Measurements from ENCODE around the gene INPP5A.

INPP5A gene

DNA sequence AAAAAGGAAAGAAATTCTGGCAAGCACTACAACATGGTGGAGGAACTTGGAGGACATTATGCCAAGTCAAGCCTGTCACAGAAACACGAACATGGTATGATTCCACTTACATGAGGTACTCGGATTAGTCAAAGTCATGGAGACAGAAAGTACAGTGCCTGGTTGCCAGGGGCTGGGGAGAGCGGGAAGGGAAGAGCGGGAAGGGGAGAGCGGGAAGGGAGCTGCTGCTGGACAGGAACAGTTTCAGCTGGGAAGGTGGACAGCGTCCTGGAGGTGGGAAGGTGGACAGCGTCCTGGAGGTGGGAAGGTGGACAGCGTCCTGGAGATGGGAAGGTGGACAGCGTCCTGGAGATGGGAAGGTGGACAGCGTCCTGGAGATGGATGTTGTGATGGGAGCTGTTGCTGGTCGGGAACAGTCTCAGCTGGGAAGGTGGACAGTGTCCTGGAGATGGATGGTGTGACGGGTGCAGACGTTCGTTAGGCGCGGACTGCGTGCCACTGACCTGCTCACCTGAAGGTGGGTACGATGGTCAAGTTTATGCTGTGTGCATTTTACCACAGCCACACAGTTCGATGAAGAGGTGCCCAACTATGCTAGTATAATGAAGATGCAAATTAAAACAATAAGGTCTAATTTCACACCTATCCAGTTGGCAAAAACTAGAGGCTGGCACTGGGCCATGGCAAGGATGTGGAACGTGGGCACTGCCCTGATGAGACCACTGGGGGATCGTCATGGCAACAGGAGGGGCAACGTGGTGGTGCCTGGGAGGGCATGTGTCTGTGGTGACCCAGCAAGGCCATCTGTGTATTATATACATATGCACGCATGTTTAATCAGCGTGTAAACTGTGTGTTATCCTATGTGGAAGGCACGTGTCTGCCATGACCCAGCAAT lies 144.5 kb downstream of the INPP5A start:
- Histone ChIP-seq H3K4me1 (ENCODE audit: control insufficient read depth in 1 of 2, insufficient read depth in 2 of 2, low read length in 2 of 2) (peaks cover 0 to 3% of the 10 kb centered on the region in 2 experiments), H4K91ac (ENCODE audit: low read depth, low read length) (no peak overlapping the region), H2BK120ac (ENCODE audit: insufficient read depth, low read length, poor library complexity) (no peak overlapping the region), H4K8ac (ENCODE audit: low read depth, low read length) (no peak overlapping the region), H3K14ac (ENCODE audit: low read length) (no peak overlapping the region), H2BK12ac (ENCODE audit: low read length) (no peak overlapping the region), H3K27me3 (ENCODE audit: insufficient read depth, low read length) (no peaks in the 10 kb centered on the region), H2AK5ac (ENCODE audit: low read length) (no peak overlapping the region), H4K12ac (ENCODE audit: low read depth, low read length) (no peak overlapping the region), H3K9ac (ENCODE audit: low read length) (no peak overlapping the region), H3K36me3 (ENCODE audit: control insufficient read depth in 1 of 2, insufficient read depth in 2 of 2, low read length in 2 of 2) (peaks cover 0 to 2% of the 10 kb centered on the region in 2 experiments), H3K27ac (ENCODE audit: low read depth, low read length) (no peak overlapping the region), H3K4me3 (ENCODE audit: low read depth, low read length) (no peak overlapping the region), H3K23ac (ENCODE audit: low read length) (no peak overlapping the region), H3K4ac (ENCODE audit: low read depth, low read length) (no peak overlapping the region), H3K79me2 (ENCODE audit: control insufficient read depth, insufficient read depth, low read length, poor library complexity) (no peaks in the 10 kb centered on the region), H3K9me3 (ENCODE audit: insufficient read depth, low read depth, low read length) (peaks cover 15% of the 10 kb centered on the region), H3K79me1 (ENCODE audit: low read length) (no peaks in the 10 kb centered on the region), H2AFZ (ENCODE audit: insufficient read depth, low read length, poor library complexity) (no peak overlapping the region), H3K18ac (ENCODE audit: low read length) (no peak overlapping the region), H2BK5ac (ENCODE audit: low read depth, low read length, poor library complexity) (no peak overlapping the region), H3K4me2 (ENCODE audit: low read length) (no peak overlapping the region)
- DNase-seq: no peak
- WGBS (ENCODE audit: extremely low coverage, insufficient coverage, insufficient read length): no CpG with 5 or more reads among the region's 25 CpGs

DNA sequence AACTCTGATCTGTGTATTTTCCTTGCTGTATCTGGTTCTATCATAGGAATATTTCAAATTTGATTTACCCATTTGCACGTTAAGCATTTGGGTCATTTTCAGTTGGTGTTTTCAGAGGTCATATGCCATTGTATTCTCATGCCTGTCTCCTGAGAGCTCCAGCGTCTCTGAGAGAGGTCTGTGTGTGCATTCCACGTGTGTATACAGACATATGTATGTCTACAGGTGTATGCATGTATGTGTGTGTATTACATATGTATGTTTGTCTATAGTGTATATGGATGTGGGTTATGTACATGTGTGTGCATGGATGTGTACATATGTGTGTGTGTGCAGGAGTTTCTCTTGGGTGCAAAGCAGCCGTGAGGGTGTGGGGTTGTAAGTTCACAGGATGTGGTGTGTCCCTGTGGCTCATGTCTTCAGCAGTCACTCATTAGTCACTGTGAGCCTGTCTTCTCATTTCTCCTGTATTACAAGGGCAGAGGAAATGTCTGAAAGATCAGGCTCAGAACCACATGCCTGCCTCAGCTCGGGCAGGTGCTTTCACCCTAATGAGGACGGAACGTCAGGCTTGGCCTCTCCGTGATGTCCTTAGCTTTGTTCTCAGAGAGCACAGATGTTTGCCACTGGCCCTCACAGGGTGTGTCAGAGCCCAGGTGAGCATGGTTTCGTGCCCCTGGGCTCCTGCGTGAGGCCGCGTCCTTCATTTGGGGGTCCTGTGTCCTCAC lies 146.7 kb downstream of the INPP5A start:
- Histone ChIP-seq H3K23ac (ENCODE audit: low read length) (no peak overlapping the region), H4K8ac (ENCODE audit: low read depth, low read length) (no peak overlapping the region), H2AFZ (ENCODE audit: insufficient read depth, low read length, poor library complexity) (no peak overlapping the region), H4K91ac (ENCODE audit: low read depth, low read length) (no peak overlapping the region), H3K9ac (ENCODE audit: low read length) (no peak overlapping the region), H2BK5ac (ENCODE audit: low read depth, low read length, poor library complexity) (no peak overlapping the region), H3K27ac (ENCODE audit: low read depth, low read length) (no peak overlapping the region), H2BK12ac (ENCODE audit: low read length) (no peak overlapping the region), H3K27me3 (ENCODE audit: insufficient read depth, low read length) (no peaks in the 10 kb centered on the region), H3K36me3 (ENCODE audit: control insufficient read depth in 1 of 2, insufficient read depth in 2 of 2, low read length in 2 of 2) (peaks cover 0 to 2% of the 10 kb centered on the region in 2 experiments), H3K4me2 (ENCODE audit: low read length) (no peak overlapping the region), H3K4me3 (ENCODE audit: low read depth, low read length) (no peak overlapping the region), H2BK120ac (ENCODE audit: insufficient read depth, low read length, poor library complexity) (no peak overlapping the region), H3K79me1 (ENCODE audit: low read length) (no peaks in the 10 kb centered on the region), H3K79me2 (ENCODE audit: control insufficient read depth, insufficient read depth, low read length, poor library complexity) (no peaks in the 10 kb centered on the region), H3K9me3 (ENCODE audit: insufficient read depth, low read depth, low read length) (peaks cover 7% of the 10 kb centered on the region), H3K4me1 (ENCODE audit: control insufficient read depth in 1 of 2, insufficient read depth in 2 of 2, low read length in 2 of 2) (peaks cover 0 to 3% of the 10 kb centered on the region in 2 experiments), H3K14ac (ENCODE audit: low read length) (no peak overlapping the region), H4K12ac (ENCODE audit: low read depth, low read length) (no peak overlapping the region), H3K4ac (ENCODE audit: low read depth, low read length) (no peak overlapping the region), H2AK5ac (ENCODE audit: low read length) (no peak overlapping the region), H3K18ac (ENCODE audit: low read length) (no peak overlapping the region)
- no CpG with 5 or more reads among the region's 12 CpGs for WGBS (ENCODE audit: extremely low coverage, insufficient coverage, insufficient read length)
- no peak for DNase-seq

- H2BK12ac ChIP-seq (ENCODE audit: low read length): no peak overlapping the region
- H3K36me3 ChIP-seq (ENCODE audit: control insufficient read depth in 1 of 2, insufficient read depth in 2 of 2, low read length in 2 of 2): peaks cover 0 to 2% of the 10 kb centered on the region in 2 experiments
- no peak overlapping the region for H3K9ac ChIP-seq (ENCODE audit: low read length)
- H3K79me2 ChIP-seq (ENCODE audit: control insufficient read depth, insufficient read depth, low read length, poor library complexity): no peaks in the 10 kb centered on the region
- H3K14ac ChIP-seq (ENCODE audit: low read length): no peak overlapping the region
- no peak overlapping the region for H2BK120ac ChIP-seq (ENCODE audit: insufficient read depth, low read length, poor library complexity)
- no peak overlapping the region for H3K18ac ChIP-seq (ENCODE audit: low read length)
- H3K27me3 ChIP-seq (ENCODE audit: insufficient read depth, low read length): no peaks in the 10 kb centered on the region
- H3K23ac ChIP-seq (ENCODE audit: low read length): no peak overlapping the region
- peaks cover 0 to 3% of the 10 kb centered on the region in 2 experiments for H3K4me1 ChIP-seq (ENCODE audit: control insufficient read depth in 1 of 2, insufficient read depth in 2 of 2, low read length in 2 of 2)
- H3K27ac ChIP-seq (ENCODE audit: low read depth, low read length): no peak overlapping the region
- H3K4ac ChIP-seq (ENCODE audit: low read depth, low read length): no peak overlapping the region
- no peak overlapping the region for H4K12ac ChIP-seq (ENCODE audit: low read depth, low read length)
- no peak overlapping the region for H2BK5ac ChIP-seq (ENCODE audit: low read depth, low read length, poor library complexity)
- no CpG with 5 or more reads among the region's 32 CpGs for WGBS (ENCODE audit: extremely low coverage, insufficient coverage, insufficient read length)
- no peak for DNase-seq
- no peak overlapping the region for H4K91ac ChIP-seq (ENCODE audit: low read depth, low read length)
- H3K9me3 ChIP-seq (ENCODE audit: insufficient read depth, low read depth, low read length): peaks cover 7% of the 10 kb centered on the region
- H4K8ac ChIP-seq (ENCODE audit: low read depth, low read length): no peak overlapping the region
- H2AK5ac ChIP-seq (ENCODE audit: low read length): no peak overlapping the region
- no peak overlapping the region for H2AFZ ChIP-seq (ENCODE audit: insufficient read depth, low read length, poor library complexity)
- H3K4me2 ChIP-seq (ENCODE audit: low read length): no peak overlapping the region
- H3K4me3 ChIP-seq (ENCODE audit: low read depth, low read length): no peak overlapping the region
- no peaks in the 10 kb centered on the region for H3K79me1 ChIP-seq (ENCODE audit: low read length)
These were observed 147.7 kb downstream of the INPP5A start for GRCh38 chr10:132685101-132685891.

GRCh38 chr10:132685921-132686680 lies 148.5 kb downstream of the INPP5A start:
- no peak overlapping the region for H3K27ac ChIP-seq (ENCODE audit: low read depth, low read length)
- H2BK5ac ChIP-seq (ENCODE audit: low read depth, low read length, poor library complexity): no peak overlapping the region
- WGBS (ENCODE audit: extremely low coverage, insufficient coverage, insufficient read length): no CpG with 5 or more reads among the region's 25 CpGs
- H3K79me2 ChIP-seq (ENCODE audit: control insufficient read depth, insufficient read depth, low read length, poor library complexity): no peaks in the 10 kb centered on the region
- no peak overlapping the region for H3K4me3 ChIP-seq (ENCODE audit: low read depth, low read length)
- H3K23ac ChIP-seq (ENCODE audit: low read length): no peak overlapping the region
- H3K14ac ChIP-seq (ENCODE audit: low read length): no peak overlapping the region
- H2AFZ ChIP-seq (ENCODE audit: insufficient read depth, low read length, poor library complexity): no peak overlapping the region
- no peak for DNase-seq
- H3K9ac ChIP-seq (ENCODE audit: low read length): no peak overlapping the region
- no peaks in the 10 kb centered on the region for H3K79me1 ChIP-seq (ENCODE audit: low read length)
- no peak overlapping the region for H3K4ac ChIP-seq (ENCODE audit: low read depth, low read length)
- peaks cover 11% of the 10 kb centered on the region for H3K9me3 ChIP-seq (ENCODE audit: insufficient read depth, low read depth, low read length)
- no peak overlapping the region for H3K4me2 ChIP-seq (ENCODE audit: low read length)
- H2AK5ac ChIP-seq (ENCODE audit: low read length): no peak overlapping the region
- no peak overlapping the region for H4K91ac ChIP-seq (ENCODE audit: low read depth, low read length)
- no peak overlapping the region for H2BK12ac ChIP-seq (ENCODE audit: low read length)
- H4K8ac ChIP-seq (ENCODE audit: low read depth, low read length): no peak overlapping the region
- no peak overlapping the region for H3K18ac ChIP-seq (ENCODE audit: low read length)
- H2BK120ac ChIP-seq (ENCODE audit: insufficient read depth, low read length, poor library complexity): no peak overlapping the region
- H3K36me3 ChIP-seq (ENCODE audit: control insufficient read depth in 1 of 2, insufficient read depth in 2 of 2, low read length in 2 of 2): peaks cover 0 to 2% of the 10 kb centered on the region in 2 experiments
- no peaks in the 10 kb centered on the region for H3K27me3 ChIP-seq (ENCODE audit: insufficient read depth, low read length)
- H4K12ac ChIP-seq (ENCODE audit: low read depth, low read length): no peak overlapping the region
- peaks cover 0 to 3% of the 10 kb centered on the region in 2 experiments for H3K4me1 ChIP-seq (ENCODE audit: control insufficient read depth in 1 of 2, insufficient read depth in 2 of 2, low read length in 2 of 2)
